ENCODE results near the gene PROSER2.

DNA sequence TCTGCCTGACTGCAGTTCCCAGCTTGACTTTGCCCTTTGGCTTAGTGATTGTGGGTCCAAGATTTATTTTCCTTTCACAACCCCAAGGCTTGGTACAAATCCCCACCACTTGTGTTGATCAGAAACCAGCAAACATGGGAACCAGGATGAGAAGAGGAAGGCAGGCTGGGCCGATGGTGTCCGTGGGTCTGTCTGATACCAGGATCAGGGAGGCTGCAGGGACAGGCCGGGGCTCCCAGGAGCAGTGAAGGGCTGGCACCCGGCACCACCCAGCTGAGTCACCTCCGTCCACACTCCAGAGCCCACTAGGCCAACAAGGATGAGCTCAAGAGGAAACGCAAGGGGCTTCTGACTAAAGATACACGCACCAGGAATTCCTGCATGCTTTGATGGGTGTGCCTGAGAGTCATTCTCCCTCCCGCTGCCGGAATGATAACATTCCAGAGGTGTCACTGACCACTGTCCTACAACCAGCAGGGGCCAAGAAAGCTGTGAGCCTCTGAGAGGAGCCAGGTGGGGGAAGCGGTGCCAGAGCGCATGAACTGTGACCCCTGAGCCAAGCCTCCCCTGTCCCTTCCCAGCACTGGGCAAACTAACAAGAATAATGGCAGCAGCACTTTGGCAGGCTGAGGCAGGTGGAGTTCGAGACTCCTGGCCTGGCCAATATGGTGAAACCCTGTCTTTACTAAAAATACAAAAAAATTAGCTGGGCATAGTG is 29.2 kb upstream of the PROSER2 start:
- TF ChIP-seq SUZ12 (IDR thresholded peaks at IDR 0.05; ENCODE audit: extremely low read depth, insufficient read depth, insufficient read length) (no peak), YY1 (IDR thresholded peaks at IDR 0.05; ENCODE audit: insufficient read depth, insufficient read length) (no peak), ZNF274 (IDR thresholded peaks at IDR 0.05; ENCODE audit: low read depth, low read length) (no peak)
